Subcutaneous preadipocyte (primary cell): ENCODE data around the gene SCGB3A2. TPM values are rescaled to one million over a fixed set of nuclear protein-coding genes. Genes with fewer than 3 reads are reported as not detected.

ENCODE experiments used
- total RNA-seq: library from RNA; depleted of rRNA; stranded (reverse); fragments of >200 nt; gene quantifications from 2 replicates; pipeline ENCODE4 v1.2.3, GENCODE V29; 2012

Gene SCGB3A2, protein sequence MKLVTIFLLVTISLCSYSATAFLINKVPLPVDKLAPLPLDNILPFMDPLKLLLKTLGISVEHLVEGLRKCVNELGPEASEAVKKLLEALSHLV
- total RNA-seq, result not detected in 2 replicates

DNA sequence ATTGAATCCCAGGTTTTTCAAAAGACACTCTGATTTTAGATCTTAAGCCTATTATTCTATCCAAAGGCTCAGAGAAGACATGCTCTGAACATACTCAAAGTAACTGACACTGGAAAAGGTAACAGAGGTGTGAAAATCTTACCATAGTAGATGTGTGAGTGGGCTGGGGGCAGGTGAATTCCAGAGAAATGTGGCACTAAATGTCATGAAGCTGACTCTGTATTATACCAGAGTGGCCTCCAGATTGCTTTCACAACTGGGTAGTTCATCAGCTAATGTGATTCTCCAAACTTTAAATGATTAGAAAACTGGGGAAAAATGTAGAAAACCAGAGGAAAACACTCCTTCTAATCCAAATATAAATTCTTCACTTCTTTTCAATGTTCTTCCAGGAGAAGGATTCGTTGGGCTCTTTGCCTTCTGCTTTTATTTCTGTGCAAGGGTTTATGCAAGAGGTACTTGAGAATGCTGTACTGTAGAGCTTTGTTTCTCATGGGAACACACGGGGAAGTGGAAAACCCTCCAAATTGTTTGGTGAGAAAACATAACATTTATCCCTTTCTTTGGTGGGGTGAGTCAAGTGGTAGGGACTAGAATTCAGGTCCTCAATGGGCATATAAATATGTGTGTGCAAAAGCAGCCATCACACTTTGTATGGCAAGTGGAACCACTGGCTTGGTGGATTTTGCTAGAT, at the start of gene SCGB3A2:
Gene SCGB3A2 (plus strand): TSS at position 646 of the 694 bp plus-strand sequence. CDS start 93 bp downstream, outside the sequence.

DNA sequence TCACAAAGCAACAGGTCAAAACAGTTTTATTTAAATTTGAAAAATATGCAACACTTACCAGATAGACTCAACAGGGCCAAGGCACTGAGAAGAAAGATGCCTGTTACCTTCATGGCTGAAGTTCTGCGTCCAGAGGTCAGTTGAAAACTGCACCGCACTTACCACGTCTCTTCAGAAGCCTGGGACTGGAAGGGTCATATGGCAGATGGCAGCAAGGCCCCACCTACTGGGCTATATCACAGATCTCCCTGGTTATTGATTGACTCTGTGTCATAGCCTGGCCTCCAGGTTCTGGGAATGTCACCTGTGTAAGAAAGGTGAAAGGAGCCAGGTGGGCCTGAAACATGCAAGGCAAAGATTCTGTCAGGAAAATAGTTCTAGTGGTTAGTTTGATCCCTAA, 47.0 kb upstream of the SCGB3A2 start, which contains the start of gene SPINK1:
Gene SPINK1 (minus strand): TSS at position 207 of the 400 bp plus-strand sequence. CDS start 94 bp downstream, at position 113.

DNA sequence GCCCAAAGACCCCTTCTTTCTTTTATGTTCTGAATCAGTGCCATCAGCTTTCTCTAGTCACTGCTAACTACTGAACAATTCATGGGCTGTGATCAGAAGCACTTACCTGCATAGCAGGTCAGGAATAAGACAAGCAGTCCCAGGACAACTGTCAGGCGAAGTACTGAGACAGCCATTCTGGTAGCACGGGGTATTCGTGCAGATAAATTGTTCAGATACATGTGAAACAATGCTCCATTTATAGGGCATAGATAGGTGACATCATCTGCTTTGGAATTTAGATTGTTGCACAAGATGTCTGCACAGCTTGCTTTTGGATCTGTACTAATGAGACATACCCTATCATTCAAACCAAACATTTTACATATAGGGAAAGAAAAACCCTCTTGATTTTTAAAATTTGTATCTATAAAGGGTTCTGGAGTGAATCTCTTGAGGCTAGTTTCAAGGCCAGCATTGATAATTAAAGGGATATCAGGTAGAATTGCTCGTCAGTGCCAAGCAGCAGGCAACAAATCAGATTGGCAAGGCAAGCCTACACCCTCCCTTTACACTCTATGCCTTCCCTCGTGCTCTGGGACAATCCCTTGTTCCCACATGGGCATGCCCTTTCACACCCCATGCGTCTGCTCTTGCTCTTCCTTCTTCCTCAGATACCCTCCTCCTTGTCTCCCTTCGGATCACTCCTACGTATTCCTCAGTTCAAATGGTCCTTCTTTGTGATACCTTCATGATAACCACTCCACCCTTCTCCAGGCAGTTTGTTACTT, 28.0 kb downstream of the SCGB3A2 start, which contains the start of gene C5orf46:
Gene C5orf46 (minus strand): TSS at position 213 of the 770 bp plus-strand sequence. CDS start 37 bp downstream, at position 176.

Other genes with a start within 250 kb of the SCGB3A2 start
- gene JAKMIP2, start 96.0 kb upstream of the SCGB3A2 start, total RNA-seq, result 0.39 and 1.1 TPM in 2 replicates
- not detected in 2 replicates for gene SPINK1, start 47.0 kb upstream of the SCGB3A2 start, total RNA-seq
- gene C5orf46, start 27.8 kb downstream of the SCGB3A2 start, total RNA-seq, result not detected in 2 replicates
- not detected in 2 replicates for gene SPINK5, start 185.3 kb downstream of the SCGB3A2 start, total RNA-seq